ENCODE results near the gene HOMER3. TPM values are rescaled to one million over a fixed set of nuclear protein-coding genes. Genes with fewer than 3 reads are reported as not detected.
A peak's percentile ranks its signal among the peaks of the same experiment; 100 is the strongest.

HOMER3 gene
- total RNA-seq, 4 donors from 2014 or later = 8.1 to 82.0 (median 12.7) TPM

DNA sequence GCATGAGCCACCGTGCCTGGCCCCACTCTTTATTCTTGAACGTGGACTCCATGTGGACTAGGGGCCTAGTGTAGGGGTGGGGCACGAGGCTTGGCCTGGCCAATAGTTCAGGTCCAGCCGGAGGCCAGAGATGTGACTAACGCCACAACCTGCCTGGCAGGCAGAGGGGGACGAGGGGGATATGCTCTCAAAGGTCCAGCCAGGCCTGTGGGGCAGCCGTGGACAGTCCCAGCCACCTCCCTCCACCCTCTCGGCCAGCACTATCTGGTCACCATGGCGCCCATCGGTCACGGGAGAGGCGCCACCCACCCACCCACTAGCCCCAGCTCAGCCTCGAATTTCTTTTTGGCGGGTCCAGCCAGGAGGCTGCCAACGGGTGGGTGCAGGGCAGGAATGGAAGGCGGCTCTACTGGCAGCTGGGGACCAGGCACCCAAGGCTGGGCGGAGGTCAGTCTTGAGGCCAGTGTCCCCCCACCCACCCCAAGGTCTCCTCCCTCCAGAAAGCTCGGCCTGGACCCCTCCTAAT lies 42.9 kb downstream of the HOMER3 start:
- intact Hi-C loops (cut with DNase I; ENCODE audit: low total_unique reads) = no loop called here
- no peaks in the 10 kb centered on the region for H3K9me3 ChIP-seq
- H3K4me3 ChIP-seq = no peak overlapping the region
- H3K27me3 ChIP-seq = peaks cover 42% of the 10 kb centered on the region
- H3K4me1 ChIP-seq = peaks cover 0 to 18% (median 9%) of the 10 kb centered on the region in 4 donors
- no peak for DNase-seq
- no peak overlapping the region for H3K27ac ChIP-seq
- H3K36me3 ChIP-seq = peaks cover 0 to 12% (median 3%) of the 10 kb centered on the region in 4 donors
- TF ChIP-seq EP300 (IDR thresholded peaks at IDR 0.05; ENCODE audit: low read depth) = no peak
- TF ChIP-seq, protein P1, sequence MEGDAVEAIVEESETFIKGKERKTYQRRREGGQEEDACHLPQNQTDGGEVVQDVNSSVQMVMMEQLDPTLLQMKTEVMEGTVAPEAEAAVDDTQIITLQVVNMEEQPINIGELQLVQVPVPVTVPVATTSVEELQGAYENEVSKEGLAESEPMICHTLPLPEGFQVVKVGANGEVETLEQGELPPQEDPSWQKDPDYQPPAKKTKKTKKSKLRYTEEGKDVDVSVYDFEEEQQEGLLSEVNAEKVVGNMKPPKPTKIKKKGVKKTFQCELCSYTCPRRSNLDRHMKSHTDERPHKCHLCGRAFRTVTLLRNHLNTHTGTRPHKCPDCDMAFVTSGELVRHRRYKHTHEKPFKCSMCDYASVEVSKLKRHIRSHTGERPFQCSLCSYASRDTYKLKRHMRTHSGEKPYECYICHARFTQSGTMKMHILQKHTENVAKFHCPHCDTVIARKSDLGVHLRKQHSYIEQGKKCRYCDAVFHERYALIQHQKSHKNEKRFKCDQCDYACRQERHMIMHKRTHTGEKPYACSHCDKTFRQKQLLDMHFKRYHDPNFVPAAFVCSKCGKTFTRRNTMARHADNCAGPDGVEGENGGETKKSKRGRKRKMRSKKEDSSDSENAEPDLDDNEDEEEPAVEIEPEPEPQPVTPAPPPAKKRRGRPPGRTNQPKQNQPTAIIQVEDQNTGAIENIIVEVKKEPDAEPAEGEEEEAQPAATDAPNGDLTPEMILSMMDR (IDR thresholded peaks at IDR 0.05) = no peak
- TF ChIP-seq POLR2AphosphoS5 (IDR thresholded peaks at IDR 0.05) = no peak
- no peak for TF ChIP-seq POLR2A (IDR thresholded peaks at IDR 0.05)
- in situ Hi-C loops (cut with MboI; ENCODE audit: low pct_ligation_motif_present in 1 of 4, low pct_unique_long_range_greater_than_20kb in 1 of 4, low sequenced_read_pairs in 3 of 4) = no loop called here
- WGBS, 2 donors (ENCODE audit: low coverage in 1 of 2) = 60% methylated on average over 13 of the region's 18 CpGs; no CpG with 5 or more reads in 1 of the 2 donors

DNA sequence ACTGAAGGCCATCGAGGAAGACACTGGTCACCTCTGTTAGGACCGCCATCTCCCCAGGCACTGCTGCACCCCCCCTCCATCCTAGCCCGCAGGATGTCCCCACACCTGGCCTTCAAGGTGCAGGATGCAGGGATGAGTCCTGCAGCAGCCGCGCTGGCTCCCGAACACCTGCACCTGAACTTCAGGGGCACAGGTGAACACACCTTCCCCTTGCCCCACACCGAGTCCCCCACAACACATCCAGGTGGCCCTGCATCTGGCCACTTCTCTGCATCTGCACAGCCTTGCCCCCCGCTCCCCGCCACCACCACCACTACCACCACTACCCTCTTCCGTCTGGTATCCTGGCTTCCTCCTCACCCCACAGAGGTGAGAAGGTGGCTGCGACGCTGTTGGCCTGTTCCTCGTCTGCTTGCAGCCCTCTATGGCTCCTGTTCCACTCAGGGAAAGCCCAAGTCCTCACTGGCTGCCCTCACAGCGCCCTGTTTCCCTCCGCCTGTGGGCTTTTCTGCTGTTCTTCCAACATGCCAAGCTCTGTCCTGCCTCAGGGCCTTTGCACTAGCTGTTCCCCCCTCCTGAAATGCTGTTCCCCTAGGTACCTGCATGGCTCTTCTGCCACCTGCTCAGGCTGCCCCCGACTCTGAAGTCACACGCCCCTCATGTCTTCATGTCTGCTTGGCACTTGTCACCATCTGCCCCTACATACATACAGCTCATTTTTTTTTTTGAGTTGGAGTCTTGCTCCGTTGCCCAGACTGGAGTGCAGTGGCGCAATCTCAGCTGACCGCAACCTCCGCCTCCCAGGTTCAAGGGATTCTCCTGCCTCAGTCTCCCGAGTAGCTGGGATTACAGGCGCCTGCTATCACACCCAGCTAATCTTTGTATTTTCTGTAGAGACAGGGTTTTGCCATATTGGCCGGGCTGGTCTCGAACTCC lies 43.7 kb downstream of the HOMER3 start:
- DNase-seq = no peak
- intact Hi-C loops (cut with DNase I; ENCODE audit: low total_unique reads) = no loop called here
- WGBS, 2 donors (ENCODE audit: low coverage in 1 of 2) = 86 to 100% methylated on average over 2 to 25 of the region's 25 CpGs
- TF ChIP-seq POLR2AphosphoS5 (IDR thresholded peaks at IDR 0.05) (no peak), EP300 (IDR thresholded peaks at IDR 0.05; ENCODE audit: low read depth) (no peak)
- TF ChIP-seq, protein P1 (IDR thresholded peaks at IDR 0.05) = no peak
- Histone ChIP-seq H3K27ac (no peak overlapping the region), H3K4me3 (no peak overlapping the region), H3K27me3 (peaks cover 49% of the 10 kb centered on the region), H3K4me1 (peaks cover 0 to 18% (median 9%) of the 10 kb centered on the region in 4 donors), H3K9me3 (no peaks in the 10 kb centered on the region), H3K36me3 (peaks cover 0 to 12% (median 3%) of the 10 kb centered on the region in 4 donors)
- in situ Hi-C loops (cut with MboI; ENCODE audit: low pct_ligation_motif_present in 1 of 4, low pct_unique_long_range_greater_than_20kb in 1 of 4, low sequenced_read_pairs in 3 of 4) = no loop called here

DNA sequence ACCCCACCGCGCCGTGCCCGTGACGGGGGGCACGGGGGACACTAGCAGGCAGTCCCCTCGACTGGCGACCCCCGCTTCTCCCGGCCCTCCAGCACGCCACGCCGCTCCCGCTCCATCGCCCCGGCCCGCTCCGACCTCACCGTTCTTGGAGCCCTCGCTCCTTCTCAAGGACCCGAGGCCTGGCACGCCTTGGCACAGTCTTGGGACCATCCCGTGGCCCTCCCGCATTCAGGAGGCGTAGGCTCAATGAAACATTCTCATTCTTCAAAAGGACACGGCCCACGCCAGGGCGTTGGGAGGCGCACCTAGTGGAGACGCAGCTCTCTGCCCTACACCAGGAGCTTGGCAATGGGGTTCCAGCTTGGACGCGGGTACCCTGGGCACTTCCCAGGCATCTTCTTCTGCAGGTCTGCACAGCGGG lies 44.6 kb downstream of the HOMER3 start:
- no peaks in the 10 kb centered on the region for H3K9me3 ChIP-seq
- peaks cover 0 to 18% (median 9%) of the 10 kb centered on the region in 4 donors for H3K4me1 ChIP-seq
- in situ Hi-C loops (cut with MboI; ENCODE audit: low pct_ligation_motif_present in 1 of 4, low pct_unique_long_range_greater_than_20kb in 1 of 4, low sequenced_read_pairs in 3 of 4) = no loop called here
- intact Hi-C loops (cut with DNase I; ENCODE audit: low total_unique reads) = no loop called here
- H3K27ac ChIP-seq = no peak overlapping the region
- peaks cover 49% of the 10 kb centered on the region for H3K27me3 ChIP-seq
- 19% methylated on average over 26 of the region's 33 CpGs; no CpG with 5 or more reads in 1 of the 2 donors for WGBS, 2 donors (ENCODE audit: low coverage in 1 of 2)
- no peak overlapping the region for H3K4me3 ChIP-seq
- TF ChIP-seq POLR2AphosphoS5 (IDR thresholded peaks at IDR 0.05) (no peak), EP300 (IDR thresholded peaks at IDR 0.05; ENCODE audit: low read depth) (no peak), POLR2A (IDR thresholded peaks at IDR 0.05) (no peak)
- TF ChIP-seq, protein P1 (IDR thresholded peaks at IDR 0.05) = no peak
- DNase-seq = no peak
- H3K36me3 ChIP-seq = peaks cover 0 to 12% (median 3%) of the 10 kb centered on the region in 4 donors

DNA sequence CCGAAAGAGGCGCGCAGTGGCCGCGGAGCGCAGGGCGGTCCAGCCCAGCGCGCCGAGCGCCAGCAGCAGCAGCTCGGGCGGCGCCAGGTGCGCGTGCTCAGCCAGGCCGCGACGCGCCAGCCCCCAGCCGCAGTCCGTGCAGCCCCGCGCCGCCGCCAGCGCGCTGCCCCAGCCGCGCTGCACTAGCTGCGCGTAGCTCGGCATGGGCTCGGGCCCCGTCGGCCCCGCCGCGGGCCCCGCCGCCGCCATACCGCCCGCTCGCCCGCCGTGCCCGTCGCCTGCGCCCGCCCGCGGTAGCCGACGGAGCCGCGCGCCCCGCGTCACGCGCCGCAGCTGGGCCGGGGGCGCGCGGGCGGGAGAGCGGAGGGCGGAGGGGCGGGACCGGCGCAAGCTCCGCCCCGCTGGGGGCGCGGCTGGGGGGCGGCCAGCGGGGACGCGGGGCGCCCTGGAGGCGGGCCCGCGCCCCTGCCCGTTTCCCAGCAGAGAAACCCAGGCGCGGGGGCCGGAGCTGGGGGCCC lies 45.1 kb downstream of the HOMER3 start, which contains the start of gene CERS1:
TSS of gene CERS1 (minus strand) at position 335 of the 518 bp plus-strand sequence. CDS start at position 249, 86 bp downstream.
- Histone ChIP-seq H3K27ac (no peak within 1 kb of the TSS), H3K4me3 (peak within 1 kb of the TSS in 3 of 4 donors; percentile 14 to 43 (median 28)), H3K27me3 (peaks cover 49% of the 10 kb centered on the region), H3K9me3 (no peaks in the 10 kb centered on the region), H3K36me3 (peaks cover 0 to 12% (median 3%) of the 10 kb centered on the region in 4 donors), H3K4me1 (peaks cover 0 to 18% (median 9%) of the 10 kb centered on the region in 4 donors)
- WGBS, 2 donors (ENCODE audit: low coverage in 1 of 2) = 0% methylated on average over 2 of the region's 89 CpGs; no CpG with 5 or more reads in 1 of the 2 donors
- TF ChIP-seq EP300 (IDR thresholded peaks at IDR 0.05; ENCODE audit: low read depth) = no peak
- TF ChIP-seq, protein P1 (IDR thresholded peaks at IDR 0.05) = no peak
- TF ChIP-seq POLR2AphosphoS5 (IDR thresholded peaks at IDR 0.05) = no peak
- no peak for DNase-seq
- in situ Hi-C loops (cut with MboI; ENCODE audit: low pct_ligation_motif_present in 1 of 4, low pct_unique_long_range_greater_than_20kb in 1 of 4, low sequenced_read_pairs in 3 of 4) (no loop called here), intact Hi-C loops (cut with DNase I; ENCODE audit: low total_unique reads) (no loop called here)
